HL-60 (cell line): ENCODE results near the gene SLC22A12.

Source experiments
- CTCF ChIP-seq: IDR thresholded peaks from one replicate; pipeline ENCODE4 v1.5.1; 2011; ENCODE audit warnings: low read length, control low read depth, inconsistent platforms; ENCODE audit not compliant: insufficient read depth
- GABPA ChIP-seq: IDR thresholded peaks from 2 replicates; pipeline ENCODE4 v1.6.1; 2012; ENCODE audit warnings: low read depth
- POLR2AphosphoS5 ChIP-seq: IDR thresholded peaks from 2 replicates; pipeline ENCODE4 v1.6.1; 2012; ENCODE audit warnings: low read depth
- REST ChIP-seq: IDR thresholded peaks from 2 replicates; pipeline ENCODE4 v1.6.1; 2012; ENCODE audit warnings: low read depth; ENCODE audit not compliant: insufficient replicate concordance
- SPI1 ChIP-seq: IDR thresholded peaks from 2 replicates; pipeline ENCODE4 v1.6.1; 2012; ENCODE audit warnings: low read depth, mild to moderate bottlenecking, borderline replicate concordance

- no peak for TF ChIP-seq CTCF
- TF ChIP-seq POLR2AphosphoS5, result no peak
- TF ChIP-seq REST, result no peak
- no peak for TF ChIP-seq GABPA
- TF ChIP-seq SPI1, result no peak
These were observed 2.4 kb downstream of the SLC22A12 start for GRCh38 chr11:64593156-64594105.
